ENCODE data around the gene STEAP1B. TPM values are rescaled to one million over a fixed set of nuclear protein-coding genes. Genes with fewer than 3 reads are reported as not detected.
"Not testable (repeated sequence)": the region's sequence is repeated elsewhere in the genome, so short reads cannot be mapped to it uniquely, and the experiment has no call there.

Gene STEAP1B
- total and polyA plus RNA-seq, 2 experiments from 2014 or later, result 27.7 to 31.6 TPM

DNA sequence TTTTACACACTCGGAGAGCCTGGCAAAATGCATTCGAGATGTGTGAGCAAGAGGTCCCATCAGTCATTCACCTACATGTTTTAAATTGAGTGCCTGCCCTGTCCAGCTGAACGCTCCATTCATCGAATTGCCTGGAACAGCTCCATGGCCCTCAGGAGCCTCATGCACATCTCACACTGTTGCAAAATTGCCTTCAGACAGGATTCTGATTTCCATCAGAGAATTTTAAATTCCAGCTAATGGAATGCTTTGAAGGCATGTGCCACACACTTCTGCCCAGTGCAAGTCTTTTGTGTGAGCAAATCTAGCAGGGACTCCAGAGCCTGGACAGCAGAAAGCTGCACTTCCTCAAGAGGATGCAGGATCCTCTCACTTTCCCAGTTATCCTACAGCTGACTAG lies 17.0 kb upstream of the STEAP1B start:
- H2AFZ ChIP-seq; H3K27ac ChIP-seq; H3K9ac ChIP-seq; H3F3A ChIP-seq (ENCODE audit: insufficient read depth); H3K4me2 ChIP-seq (ENCODE audit: unreplicated experiment); H4K20me1 ChIP-seq (ENCODE audit: insufficient read depth); H3K79me2 ChIP-seq (ENCODE audit: insufficient read depth); in situ Hi-C loops (cut with MboI); DNase-seq; H3K4me1 ChIP-seq (ENCODE audit: insufficient read depth); H3K9me3 ChIP-seq (ENCODE audit: low read depth); H3K9me2 ChIP-seq (ENCODE audit: insufficient read depth); H3K27me3 ChIP-seq (replicated peaks; ENCODE audit: insufficient read depth); H3K4me3 ChIP-seq; H3K36me3 ChIP-seq (ENCODE audit: low read depth): not testable (repeated sequence)
- WGBS, 2 experiments (ENCODE audit: low coverage in 1 of 2, low lambda C conversion rate in 2 of 2, missing lambda C conversion rate in 2 of 2), result 27 to 41% methylated on average over 4 of the region's 4 CpGs

DNA sequence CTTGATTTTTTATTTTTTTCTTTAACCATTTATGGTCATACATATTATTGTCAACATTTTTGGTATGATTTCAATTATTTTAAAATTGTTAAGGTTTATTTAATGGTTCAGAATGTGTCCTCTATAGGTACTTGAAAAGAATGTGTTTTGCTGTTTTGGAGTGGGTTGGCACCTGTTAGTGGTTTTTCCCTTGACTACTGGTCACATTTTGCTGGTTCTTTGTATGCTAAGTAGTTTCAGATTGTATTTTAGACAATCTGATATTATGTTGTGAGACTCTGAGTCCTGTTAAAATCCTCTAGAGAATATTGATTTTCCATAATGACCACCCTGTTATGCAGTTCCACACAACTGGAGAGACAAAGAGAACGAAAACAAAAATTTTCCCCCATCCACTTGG lies 15.0 kb upstream of the STEAP1B start:
- H3K4me1 ChIP-seq (ENCODE audit: insufficient read depth); H3K4me2 ChIP-seq (ENCODE audit: unreplicated experiment); DNase-seq; H3K9me3 ChIP-seq (ENCODE audit: low read depth); H3K36me3 ChIP-seq (ENCODE audit: low read depth); H3K27ac ChIP-seq; H3K79me2 ChIP-seq (ENCODE audit: insufficient read depth); in situ Hi-C loops (cut with MboI); H4K20me1 ChIP-seq (ENCODE audit: insufficient read depth); H3F3A ChIP-seq (ENCODE audit: insufficient read depth); H3K9me2 ChIP-seq (ENCODE audit: insufficient read depth); H3K9ac ChIP-seq; H3K27me3 ChIP-seq (replicated peaks; ENCODE audit: insufficient read depth); H2AFZ ChIP-seq; H3K4me3 ChIP-seq: not testable (repeated sequence)
- 42 to 68% methylated on average over 1 of the region's 1 CpG for WGBS, 2 experiments (ENCODE audit: low coverage in 1 of 2, low lambda C conversion rate in 2 of 2, missing lambda C conversion rate in 2 of 2)

GRCh38 chr7:22507320-22507719 lies 7.3 kb upstream of the STEAP1B start:
- H2AFZ ChIP-seq; H3K36me3 ChIP-seq (ENCODE audit: low read depth); H3K27ac ChIP-seq; H3K4me2 ChIP-seq (ENCODE audit: unreplicated experiment); H3K4me3 ChIP-seq; DNase-seq; H3K4me1 ChIP-seq (ENCODE audit: insufficient read depth); H3F3A ChIP-seq (ENCODE audit: insufficient read depth); H4K20me1 ChIP-seq (ENCODE audit: insufficient read depth); H3K9me3 ChIP-seq (ENCODE audit: low read depth); H3K9ac ChIP-seq; H3K79me2 ChIP-seq (ENCODE audit: insufficient read depth); H3K9me2 ChIP-seq (ENCODE audit: insufficient read depth); H3K27me3 ChIP-seq (replicated peaks; ENCODE audit: insufficient read depth); in situ Hi-C loops (cut with MboI): not testable (repeated sequence)
- WGBS, 2 experiments (ENCODE audit: low coverage in 1 of 2, low lambda C conversion rate in 2 of 2, missing lambda C conversion rate in 2 of 2), result 91 to 100% methylated on average over 2 to 3 of the region's 3 CpGs

GRCh38 chr7:22506316-22507020 lies 6.5 kb upstream of the STEAP1B start:
- not testable (repeated sequence) for H3K4me2 ChIP-seq (ENCODE audit: unreplicated experiment)
- 65 to 69% methylated on average over 7 to 9 of the region's 9 CpGs for whole genome bisulfite sequencing, 2 experiments (ENCODE audit: low coverage in 1 of 2, low lambda C conversion rate in 2 of 2, missing lambda C conversion rate in 2 of 2)

GRCh38 chr7:22504519-22504918 lies 4.5 kb upstream of the STEAP1B start:
- H3K9me3 ChIP-seq (ENCODE audit: low read depth); H4K20me1 ChIP-seq (ENCODE audit: insufficient read depth); in situ Hi-C loops (cut with MboI); H3K4me2 ChIP-seq (ENCODE audit: unreplicated experiment); H3F3A ChIP-seq (ENCODE audit: insufficient read depth); DNase-seq; H3K36me3 ChIP-seq (ENCODE audit: low read depth); H2AFZ ChIP-seq; H3K9ac ChIP-seq; H3K79me2 ChIP-seq (ENCODE audit: insufficient read depth); H3K9me2 ChIP-seq (ENCODE audit: insufficient read depth); H3K27me3 ChIP-seq (replicated peaks; ENCODE audit: insufficient read depth); H3K4me3 ChIP-seq; H3K27ac ChIP-seq: not testable (repeated sequence)
- H3K4me1 ChIP-seq (ENCODE audit: insufficient read depth), result peaks cover 15% of the 10 kb centered on the region
- WGBS, 2 experiments (ENCODE audit: low coverage in 1 of 2, low lambda C conversion rate in 2 of 2, missing lambda C conversion rate in 2 of 2), result 32% methylated on average over 3 of the region's 3 CpGs

More at GRCh38 chr7:22506316-22507020, 6.5 kb upstream of the STEAP1B start:
- H3K27me3 ChIP-seq (replicated peaks; ENCODE audit: insufficient read depth); H3K9me3 ChIP-seq (ENCODE audit: low read depth); H3K27ac ChIP-seq; H3K4me3 ChIP-seq; H3K9ac ChIP-seq; H2AFZ ChIP-seq; H3K79me2 ChIP-seq (ENCODE audit: insufficient read depth); H3K36me3 ChIP-seq (ENCODE audit: low read depth); DNase-seq; H3K9me2 ChIP-seq (ENCODE audit: insufficient read depth); H3F3A ChIP-seq (ENCODE audit: insufficient read depth); H4K20me1 ChIP-seq (ENCODE audit: insufficient read depth); in situ Hi-C loops (cut with MboI): not testable (repeated sequence)
- peaks cover 12% of the 10 kb centered on the region for H3K4me1 ChIP-seq (ENCODE audit: insufficient read depth)

- H3K27ac ChIP-seq; H3K27me3 ChIP-seq (replicated peaks; ENCODE audit: insufficient read depth); H3K79me2 ChIP-seq (ENCODE audit: insufficient read depth); DNase-seq; H3F3A ChIP-seq (ENCODE audit: insufficient read depth); H3K9me2 ChIP-seq (ENCODE audit: insufficient read depth); H3K36me3 ChIP-seq (ENCODE audit: low read depth); H4K20me1 ChIP-seq (ENCODE audit: insufficient read depth); H3K4me2 ChIP-seq (ENCODE audit: unreplicated experiment); in situ Hi-C loops (cut with MboI); H3K9ac ChIP-seq; H3K4me3 ChIP-seq; H3K9me3 ChIP-seq (ENCODE audit: low read depth); H2AFZ ChIP-seq: not testable (repeated sequence)
- H3K4me1 ChIP-seq (ENCODE audit: insufficient read depth), result peaks cover 15% of the 10 kb centered on the region
- WGBS, 2 experiments (ENCODE audit: low coverage in 1 of 2, low lambda C conversion rate in 2 of 2, missing lambda C conversion rate in 2 of 2), result 48 to 50% methylated on average over 5 of the region's 5 CpGs
Measured at GRCh38 chr7:22502104-22502503, 2.1 kb upstream of the STEAP1B start.

DNA sequence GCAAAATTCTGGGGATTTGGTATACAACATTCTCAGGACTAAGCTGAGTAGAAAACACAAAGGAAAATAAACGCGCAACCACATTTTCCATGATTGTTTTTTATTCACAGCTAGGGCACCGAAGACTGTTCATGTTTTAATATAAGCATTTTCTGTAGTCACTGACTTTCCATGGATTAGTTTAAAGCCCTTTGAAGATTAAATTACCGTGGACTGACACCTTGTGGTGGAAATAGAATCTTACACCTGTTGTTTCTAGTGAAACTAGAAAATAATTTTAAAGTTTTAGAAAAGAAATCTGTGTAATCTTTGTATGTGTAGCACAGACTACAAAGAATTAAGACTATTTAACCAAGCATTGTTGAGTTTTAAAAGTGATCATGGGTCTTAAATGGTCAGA lies 1.3 kb upstream of the STEAP1B start:
- peak; percentile 64 for DNase-seq
- H3K9me3 ChIP-seq (ENCODE audit: low read depth); H4K20me1 ChIP-seq (ENCODE audit: insufficient read depth); in situ Hi-C loops (cut with MboI); H3K4me2 ChIP-seq (ENCODE audit: unreplicated experiment); H3K79me2 ChIP-seq (ENCODE audit: insufficient read depth); H3K36me3 ChIP-seq (ENCODE audit: low read depth); H2AFZ ChIP-seq; H3K9me2 ChIP-seq (ENCODE audit: insufficient read depth); H3K4me3 ChIP-seq; H3K27me3 ChIP-seq (replicated peaks; ENCODE audit: insufficient read depth); H3F3A ChIP-seq (ENCODE audit: insufficient read depth); H3K27ac ChIP-seq; H3K9ac ChIP-seq: not testable (repeated sequence)
- WGBS, 2 experiments (ENCODE audit: low coverage in 1 of 2, low lambda C conversion rate in 2 of 2, missing lambda C conversion rate in 2 of 2), result 17 to 18% methylated on average over 4 of the region's 4 CpGs
- H3K4me1 ChIP-seq (ENCODE audit: insufficient read depth), result peaks cover 18% of the 10 kb centered on the region

All from GM23248 (cell line).